DMS 273 (cell line): ENCODE measurements around the gene GPS2.
"Not testable (repeated sequence)": the region's sequence is repeated elsewhere in the genome, so short reads cannot be mapped to it uniquely, and the experiment has no call there.

Experiments
- DNase-seq: peaks from one replicate; lab custom pipeline; 2025; ENCODE audit not compliant: unreplicated experiment; lab: John Stamatoyannopoulos, UW

Gene GPS2

DNA sequence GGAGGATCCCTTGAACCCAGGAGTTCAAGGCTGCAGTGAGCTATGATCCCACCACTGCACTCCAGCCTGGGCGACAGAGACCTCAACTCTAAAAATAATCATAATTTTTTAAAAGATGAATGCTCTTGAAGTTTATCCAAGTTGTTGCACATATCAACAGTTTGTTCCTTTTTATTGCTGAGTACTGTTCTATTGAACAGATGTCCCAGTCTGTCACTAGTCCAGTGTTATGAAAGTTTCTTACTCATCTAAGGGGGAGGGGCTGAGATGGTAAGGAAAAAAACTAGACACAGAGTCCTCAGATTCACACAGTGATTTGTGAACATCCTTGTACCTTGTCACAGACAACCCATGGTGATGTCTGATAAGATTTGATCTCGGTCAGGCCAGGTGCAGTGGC, 25.0 kb upstream of the GPS2 start:
- DNase-seq = peak; percentile 17

DNA sequence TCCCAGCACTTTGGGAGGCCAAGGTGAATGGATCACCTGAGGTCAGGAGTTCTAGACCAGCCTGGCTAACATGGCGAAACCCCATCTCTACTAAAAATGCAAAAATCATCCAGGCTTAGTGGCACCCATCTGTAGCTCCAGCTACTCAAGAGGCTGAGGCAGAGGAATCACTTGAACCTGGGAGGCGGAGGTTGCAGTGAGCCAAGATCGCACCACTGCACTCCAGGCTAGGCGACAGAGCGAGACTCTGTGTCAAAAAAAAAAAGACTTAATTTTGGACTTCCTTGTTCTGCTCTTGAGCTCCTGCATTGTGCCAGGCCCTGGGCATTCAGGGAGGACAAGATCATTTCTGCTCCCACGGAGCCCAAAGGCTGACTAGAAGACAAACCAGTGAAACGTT, 22.4 kb upstream of the GPS2 start:
- not testable (repeated sequence) for DNase-seq

DNA sequence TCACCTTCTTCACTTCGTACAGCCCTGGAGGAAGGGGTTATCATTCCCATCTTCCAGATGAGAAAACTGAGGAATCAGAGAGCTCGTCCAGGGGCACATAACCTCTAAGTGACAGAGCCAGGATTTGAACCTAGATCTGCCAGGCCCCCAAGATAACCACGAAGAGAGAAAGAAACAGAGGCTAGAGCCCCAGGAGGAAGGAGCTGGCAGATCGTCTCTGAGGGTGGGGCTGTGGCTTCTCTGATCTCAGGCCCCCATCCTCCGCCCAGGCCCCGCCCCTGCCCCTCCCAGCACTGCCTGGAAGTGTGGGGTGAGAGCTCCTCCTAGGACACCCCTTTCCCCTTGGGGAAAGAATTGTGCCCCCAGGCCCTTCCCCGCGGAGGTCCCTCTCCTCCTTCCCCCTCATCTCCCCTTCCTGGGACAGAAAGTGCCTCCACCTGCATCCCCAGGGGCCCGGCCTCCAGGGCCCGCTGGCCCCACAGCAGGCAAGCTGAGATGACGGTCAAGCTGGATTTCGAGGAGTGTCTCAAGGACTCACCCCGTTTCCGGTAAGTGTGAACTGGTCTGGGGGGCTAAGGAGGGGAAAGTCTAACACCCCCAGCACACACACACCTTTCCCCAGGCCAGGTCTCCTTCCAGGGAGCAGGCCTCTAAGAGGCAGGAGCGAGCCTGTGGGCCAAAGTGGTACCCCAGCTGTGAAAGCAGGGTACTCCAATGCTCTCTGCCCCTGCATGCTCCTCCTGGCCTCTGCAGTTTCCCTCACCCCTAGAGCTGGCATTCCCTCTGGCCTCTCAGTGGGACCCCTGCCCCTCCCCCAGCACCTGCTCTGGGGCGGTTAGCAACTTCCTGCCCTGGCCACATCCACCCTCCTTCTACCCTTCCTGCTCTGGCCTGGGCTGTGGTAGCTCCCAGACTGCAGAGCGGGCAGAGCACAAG, 21.3 kb upstream of the GPS2 start, which contains the start of gene ACAP1:
ACAP1 (plus strand) TSS at position 290 of the 936 bp plus-strand sequence; CDS start at position 496, 206 bp downstream.
- no peak for DNase-seq

DNA sequence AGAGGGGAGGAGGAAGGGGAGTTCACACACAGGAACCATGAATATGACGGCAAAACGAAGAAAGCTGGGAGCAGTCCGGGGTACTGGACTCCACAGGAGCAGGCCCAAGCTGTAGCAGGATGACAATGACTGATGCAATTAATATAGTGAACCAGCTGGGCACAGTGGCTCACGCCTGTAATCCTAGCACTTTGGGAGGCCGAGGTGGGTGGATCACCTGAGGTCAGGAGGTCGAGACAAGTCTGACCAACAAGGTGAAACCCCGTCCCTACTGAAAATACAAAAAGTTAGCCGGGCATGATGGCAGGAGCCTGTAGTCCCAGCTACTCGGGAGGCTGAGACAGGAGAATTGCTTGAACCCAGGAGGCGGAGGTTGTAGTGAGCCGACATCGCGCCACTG, 20.6 kb upstream of the GPS2 start:
- DNase-seq = not testable (repeated sequence)

DNA sequence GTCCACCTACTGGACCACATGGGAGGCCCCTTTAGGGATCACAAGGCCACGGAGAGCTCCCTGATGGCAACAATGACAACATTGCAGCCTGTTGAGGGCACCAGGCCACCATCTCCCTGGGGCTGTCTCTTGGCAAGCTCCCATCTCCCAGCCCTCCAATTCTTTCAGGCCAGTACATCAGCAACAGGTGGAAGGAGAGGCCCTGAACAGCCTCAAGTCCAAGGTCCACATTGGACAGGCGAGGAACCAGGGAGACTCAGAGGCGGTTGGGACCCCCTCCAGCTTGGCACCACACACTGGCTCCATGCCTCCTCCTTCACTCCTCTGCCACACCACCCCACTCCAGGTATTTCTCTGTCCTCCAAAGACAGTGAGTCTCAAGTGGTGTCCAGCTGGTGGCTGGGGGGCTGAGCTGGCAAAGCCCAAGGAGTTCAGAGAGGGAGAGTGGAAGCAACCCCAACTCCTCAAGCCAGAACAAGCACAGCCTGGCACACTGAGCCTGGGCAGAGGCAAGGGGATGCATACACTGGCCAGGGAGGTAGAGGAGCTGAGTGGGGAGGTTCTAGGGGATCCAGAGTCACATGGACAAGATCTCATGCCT, 19.9 kb upstream of the GPS2 start:
- DNase-seq = no peak

DNA sequence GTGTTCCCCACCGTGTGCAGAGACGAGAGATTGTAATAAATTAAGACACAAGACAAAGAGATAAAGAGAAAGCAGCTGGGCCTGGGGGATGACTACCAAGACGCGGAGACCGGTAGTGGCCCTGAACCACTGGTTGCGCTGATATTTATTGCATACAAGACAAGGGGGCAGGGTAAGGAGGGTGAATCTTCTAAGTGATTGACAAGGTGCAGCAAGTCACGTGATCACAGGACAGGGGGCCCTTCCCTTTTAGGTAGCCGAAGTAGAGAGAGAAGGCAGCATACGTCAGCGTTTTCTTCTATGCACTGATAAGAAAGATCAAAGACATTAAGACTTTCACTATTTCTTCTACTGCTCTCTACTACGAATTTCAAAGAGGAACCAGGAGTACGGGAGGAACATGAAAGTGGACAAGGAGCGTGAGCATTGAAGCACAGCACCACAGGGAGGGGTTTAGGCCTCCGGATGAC, 17.5 kb upstream of the GPS2 start:
- DNase-seq = not testable (repeated sequence)

DNA sequence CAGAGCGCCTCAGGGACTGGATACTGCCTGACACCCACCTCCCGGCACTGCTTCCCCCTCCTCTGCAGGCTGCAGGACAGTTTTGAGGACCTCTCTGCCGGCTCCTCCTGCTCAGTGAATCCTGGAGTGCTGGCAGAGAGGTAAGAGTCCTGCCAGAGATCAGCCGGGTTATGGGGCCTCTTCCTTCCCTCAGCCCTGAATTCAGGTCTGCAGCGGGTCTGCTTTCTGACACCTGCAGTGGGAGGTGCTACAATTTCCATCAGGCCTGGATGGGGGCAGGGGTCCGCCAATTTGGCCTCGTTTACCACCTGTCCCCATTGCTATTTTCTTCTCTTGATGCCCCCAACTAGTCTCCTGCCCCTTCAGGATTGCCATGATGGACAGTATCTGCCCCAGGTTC, 17.0 kb upstream of the GPS2 start:
- DNase-seq = no peak

DNA sequence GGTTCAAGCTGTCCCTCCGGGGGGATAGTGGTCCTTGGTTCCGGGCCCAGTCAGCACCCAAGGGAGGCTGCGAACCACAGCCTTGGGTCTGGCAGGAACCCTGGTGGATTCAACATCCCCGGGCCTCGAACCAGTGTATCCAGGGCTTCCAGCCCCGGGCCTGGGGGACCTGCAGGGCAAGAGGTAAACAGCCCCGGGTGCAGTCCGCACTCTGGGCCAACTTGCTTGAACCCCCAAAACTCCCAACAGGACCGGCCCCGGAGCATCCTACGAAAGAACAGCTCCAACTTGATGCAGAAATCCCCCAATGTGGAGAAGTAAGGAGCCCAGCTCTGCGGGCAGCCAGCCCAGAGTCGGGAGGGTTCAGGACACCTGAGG, 15.5 kb upstream of the GPS2 start:
- no peak for DNase-seq

DNA sequence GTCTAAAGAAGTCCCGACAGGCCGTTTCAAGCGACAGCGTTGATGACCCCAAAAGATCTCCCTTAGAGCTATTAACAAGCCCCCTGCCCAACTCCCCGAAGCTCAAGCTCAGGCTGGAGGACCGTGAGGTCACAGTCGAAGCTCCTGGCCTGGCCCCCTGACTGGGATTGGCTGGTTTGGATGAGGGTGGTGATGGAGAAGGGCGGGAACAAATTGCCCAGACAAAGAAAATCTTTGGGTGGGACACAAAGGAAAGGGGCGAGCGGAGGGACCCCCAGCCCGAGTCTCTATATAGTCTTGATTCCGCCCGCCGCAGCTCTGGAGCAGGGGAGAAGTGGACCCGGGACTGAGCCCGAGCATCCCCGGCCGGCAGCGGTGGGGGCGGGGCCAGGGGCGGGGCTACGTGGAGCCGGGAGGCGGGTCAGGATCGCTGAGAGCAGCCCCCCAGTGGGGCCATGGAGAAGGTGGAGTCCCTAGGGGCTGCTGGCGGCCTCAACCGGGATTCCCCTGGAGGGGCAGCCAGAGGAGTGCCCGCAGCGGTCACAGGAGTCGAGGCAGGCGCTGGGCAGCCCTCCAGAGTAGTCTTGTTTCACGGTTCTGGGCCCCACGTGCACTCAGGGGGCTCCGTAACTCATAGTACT, 15.0 kb upstream of the GPS2 start:
- DNase-seq = peak; percentile 84

DNA sequence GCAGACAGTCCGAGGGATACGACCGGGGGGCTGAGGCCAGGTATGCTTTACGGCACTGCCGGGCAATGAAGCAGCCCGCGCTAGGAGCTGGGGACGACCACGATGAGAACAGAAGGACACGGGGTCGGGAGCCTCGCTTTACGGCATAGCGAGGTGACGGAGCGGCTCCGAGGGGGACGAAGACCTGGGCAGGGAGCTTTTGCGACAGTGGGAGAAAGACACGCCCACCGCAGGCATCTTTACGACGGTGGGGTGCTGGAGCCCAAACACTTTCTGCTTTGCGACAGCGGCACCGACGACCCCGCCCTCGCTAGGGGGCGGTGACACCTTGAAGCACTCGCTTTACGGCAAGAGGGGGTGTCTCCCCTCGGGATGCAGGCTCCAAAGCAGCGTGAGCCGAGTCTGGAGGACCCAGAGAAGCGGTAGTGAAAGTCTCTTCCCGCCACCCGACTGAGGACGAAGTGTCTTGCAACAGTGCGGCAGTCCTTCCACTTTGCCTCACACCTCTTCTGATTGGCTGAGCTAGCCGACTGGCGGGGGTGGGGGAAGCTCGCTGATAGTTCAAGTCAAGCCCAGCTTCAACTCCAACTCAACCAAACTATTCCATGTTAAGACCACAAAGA, 14.3 kb upstream of the GPS2 start:
- peak; percentile 98 for DNase-seq

DNA sequence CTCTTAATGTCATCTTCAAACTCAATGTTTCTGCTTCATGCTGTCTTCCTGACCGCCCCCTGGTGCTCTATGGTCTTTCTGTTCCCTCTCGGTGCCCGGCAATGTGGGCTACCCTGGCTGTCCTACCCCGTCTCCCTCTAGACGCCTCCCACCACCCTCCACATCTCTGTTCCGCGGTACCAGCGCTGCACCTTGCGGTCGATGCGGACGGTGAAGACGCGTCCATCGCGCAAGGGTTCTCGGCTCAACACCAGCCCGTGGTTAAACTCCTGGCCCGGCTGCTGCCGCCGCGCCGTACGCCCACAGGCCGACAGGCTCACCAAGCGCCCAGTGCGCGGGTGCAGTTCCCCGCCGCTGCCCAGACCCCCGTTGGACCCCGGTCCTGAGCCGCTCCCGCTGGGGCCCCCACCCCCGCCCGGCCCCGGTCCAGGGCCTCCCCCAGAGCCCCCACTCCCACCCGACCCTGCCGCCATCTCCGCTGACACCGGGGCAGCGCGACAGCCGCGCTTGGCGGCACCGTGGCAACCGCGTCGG, 13.7 kb upstream of the GPS2 start, which contains the start of gene NEURL4:
NEURL4 (minus strand) TSS at position 496 of the 534 bp plus-strand sequence; CDS start at position 473, 23 bp downstream.
- peak; percentile 63 for DNase-seq

DNA sequence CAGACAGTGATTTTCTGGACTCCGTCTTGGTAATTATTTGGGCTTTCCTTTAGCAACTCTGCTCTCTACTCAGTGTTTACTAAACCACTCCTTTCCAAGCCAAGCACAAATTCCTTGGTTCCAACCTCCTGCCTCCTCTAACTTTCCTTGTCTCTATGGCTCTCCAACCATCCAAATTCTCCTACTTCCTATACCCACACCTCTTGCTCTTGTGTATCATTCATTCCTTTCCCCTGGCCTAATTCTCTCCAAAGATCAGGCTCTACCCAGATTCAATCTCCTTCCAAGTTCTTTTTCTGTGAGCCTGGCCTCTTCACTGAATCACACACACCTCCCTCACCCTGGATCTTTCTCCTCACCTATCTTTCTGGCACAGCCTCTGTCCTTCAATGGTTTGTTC, 12.8 kb upstream of the GPS2 start:
- DNase-seq = no peak

DNA sequence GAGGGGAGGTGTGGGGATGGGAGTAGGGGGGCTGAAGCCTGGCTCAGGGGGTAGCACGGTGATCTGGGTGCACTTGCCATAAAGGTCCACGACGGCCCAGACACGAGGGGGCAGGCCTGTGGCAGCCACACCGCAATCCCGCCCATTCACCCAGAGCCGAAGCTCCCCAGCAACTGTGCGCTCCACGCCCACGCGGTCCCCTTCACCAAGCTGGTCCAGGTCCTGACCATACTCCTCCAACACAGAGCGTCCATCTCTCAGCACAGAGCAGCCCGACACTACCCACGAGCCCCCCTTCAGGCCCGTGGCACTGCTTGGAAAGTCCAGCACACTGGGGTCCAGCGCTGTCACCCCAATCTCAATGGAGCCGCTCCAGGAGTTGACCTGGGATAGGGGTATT, 12.3 kb upstream of the GPS2 start:
- no peak for DNase-seq

DNA sequence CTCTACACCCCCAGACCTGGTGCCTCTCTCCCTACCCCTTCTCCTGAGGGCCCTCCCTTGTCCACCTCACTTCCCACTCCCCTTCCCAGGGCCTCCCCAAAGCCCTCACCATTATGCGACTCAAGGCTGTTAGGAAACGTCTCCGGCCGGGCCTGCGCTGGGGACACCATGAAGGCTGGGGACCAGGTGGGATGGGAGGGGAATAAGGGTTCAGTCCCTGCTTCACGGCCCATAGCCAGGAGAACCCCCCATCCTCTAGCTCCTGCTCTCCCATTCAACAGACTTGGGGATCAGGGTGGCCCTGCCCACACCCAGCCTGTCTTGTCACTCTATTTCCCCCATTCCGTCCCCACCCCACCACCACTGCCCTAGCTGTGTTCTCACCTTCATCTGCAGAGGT, 11.9 kb upstream of the GPS2 start:
- DNase-seq = no peak

DNA sequence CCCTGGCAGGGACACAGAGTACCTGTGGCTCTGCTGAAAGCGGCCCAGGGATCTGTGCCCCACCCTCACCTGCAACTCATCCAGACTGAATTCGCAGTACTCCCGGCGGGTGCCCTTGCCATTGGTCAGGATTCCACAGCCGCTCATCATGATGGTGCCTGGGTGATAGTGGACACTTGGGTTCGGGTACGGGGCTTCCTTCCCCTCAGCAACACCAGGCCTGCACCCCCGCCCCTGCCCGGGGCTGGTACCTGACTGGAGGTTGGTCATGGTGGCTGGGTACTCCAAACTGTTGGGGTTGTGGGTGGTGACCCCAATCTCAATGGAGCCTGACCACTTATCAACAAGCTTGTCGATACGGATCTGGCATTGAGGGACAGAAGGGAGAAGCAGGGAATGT, 11.0 kb upstream of the GPS2 start:
- no peak for DNase-seq

DNA sequence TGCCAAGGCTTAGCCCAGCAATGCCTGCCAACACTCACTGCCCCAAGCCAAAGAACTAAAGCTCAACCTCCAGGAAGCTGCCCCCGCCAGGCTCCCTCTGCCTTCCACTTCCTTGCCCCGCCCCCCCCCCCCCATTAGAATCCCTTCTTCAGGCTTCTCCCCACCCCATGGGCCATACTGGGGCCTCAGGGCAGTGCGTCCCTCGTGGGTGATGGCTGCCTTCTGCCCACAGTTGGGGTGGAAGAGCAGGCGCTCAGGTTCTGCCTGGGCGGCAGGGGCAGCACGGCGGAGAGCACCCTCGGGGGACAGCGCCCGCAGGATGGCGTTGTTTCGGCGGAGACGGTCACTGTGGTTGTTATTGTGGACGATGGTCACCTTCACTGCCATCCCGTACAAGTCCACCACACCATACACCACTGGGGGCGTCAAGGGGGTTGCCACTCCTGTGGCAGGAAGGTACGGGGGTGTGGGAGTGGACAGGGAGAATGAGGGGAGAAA, 9.9 kb upstream of the GPS2 start:
- no peak for DNase-seq

DNA sequence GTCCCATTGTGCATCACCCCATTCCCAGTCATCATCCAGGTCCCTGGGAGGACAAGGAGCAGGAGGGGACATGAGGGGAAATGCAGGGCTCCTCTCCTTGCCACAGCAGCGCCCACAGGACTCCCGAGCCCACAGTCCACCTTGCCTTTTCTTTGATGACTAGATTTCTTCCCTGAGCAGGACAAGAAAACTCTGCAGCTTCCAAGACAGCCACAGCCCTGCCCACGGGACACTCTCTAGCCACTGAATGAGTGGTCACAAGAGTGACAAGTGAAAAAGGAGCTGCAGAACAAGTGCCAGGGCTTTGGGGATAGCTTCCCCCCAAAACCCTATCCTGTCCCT, 9.2 kb upstream of the GPS2 start:
- no peak for DNase-seq

DNA sequence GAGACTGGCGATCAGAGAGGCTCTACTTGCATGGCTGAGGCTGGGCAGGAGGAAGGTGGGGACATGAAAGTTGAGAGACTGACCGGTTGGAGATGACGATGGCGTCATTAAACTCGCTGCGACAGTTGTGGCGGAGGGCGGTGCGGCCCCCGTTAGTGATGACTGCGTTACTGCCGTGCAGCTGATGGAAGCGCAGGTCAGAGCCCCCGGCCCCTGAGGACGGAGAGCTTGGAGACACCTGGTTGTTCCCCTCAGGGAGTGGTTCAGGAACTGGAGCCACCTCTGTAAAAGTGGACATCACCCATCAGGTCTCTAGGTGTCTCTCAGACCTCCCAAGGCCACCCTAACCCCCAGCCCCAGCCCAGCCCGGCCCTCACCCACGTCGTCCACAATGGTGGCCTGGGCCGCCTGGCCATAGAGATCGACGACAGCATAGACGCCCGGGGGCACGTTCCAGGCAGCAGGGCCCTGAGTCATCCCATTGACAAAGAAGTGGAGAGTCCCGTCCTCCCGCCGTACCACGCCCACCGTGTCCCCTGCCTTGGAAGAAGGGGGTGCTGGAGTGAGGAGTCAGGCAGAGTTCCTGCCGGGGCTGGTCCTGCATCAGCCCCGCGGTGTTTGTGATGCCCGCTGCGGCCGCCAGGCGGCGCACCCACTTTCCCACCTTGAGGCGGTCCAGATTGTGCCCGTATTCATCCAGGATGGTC, 8.7 kb upstream of the GPS2 start:
- DNase-seq = peak; percentile 41

DNA sequence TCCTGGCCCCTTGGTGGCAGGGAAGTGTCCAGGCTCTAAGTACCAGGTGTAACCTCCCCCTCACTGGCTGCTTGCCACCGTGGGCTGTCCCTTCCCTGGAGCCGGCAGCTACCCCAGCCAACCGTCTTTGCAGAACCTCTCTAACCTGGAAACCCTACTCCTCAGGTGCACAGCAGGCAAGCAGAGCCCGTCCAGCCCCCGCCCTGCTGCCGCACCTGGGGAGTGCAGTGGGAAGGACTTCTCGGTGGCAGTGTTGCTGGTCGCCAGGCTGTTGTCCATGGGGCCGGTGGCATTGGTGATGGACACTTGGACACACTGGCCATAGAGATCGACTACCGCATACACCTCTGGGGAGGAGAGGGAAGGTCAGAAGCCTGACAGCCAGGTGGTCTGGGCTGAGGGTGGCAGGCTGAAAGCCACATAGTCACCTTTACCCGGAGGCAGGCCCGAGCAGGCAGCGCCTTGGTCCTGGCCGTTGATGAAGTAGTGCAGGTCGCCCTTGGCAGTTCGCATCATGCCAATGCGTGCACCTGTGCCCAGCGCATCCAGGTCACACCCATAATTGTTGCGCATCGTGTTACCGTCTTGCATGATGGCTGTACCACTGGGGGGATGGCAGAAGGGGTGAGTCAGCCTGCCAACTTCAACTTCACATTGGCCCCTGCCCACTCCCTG, 7.5 kb upstream of the GPS2 start:
- no peak for DNase-seq

DNA sequence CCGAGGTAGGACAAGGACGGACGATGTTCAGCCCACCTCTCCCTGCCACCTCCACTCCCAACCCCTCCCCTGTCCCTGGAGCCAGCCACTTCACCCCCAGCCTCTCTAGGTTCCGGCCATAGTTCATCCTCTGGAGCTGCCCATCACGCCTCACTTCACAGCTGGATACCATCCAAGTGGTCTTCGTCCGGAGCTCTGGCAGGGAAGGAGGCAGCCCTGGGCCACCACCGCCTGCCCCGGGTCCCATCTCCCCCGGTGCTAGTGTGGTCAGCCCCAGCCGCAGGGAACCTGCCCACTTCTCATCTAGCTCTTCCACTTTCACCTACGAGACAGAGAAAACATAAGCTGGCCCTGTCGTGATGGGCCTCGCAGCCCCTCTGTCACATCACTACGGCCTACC, 6.3 kb upstream of the GPS2 start:
- no peak for DNase-seq
